Mesendoderm (in vitro differentiated cells): ENCODE measurements around the gene SLC44A1.
A peak's percentile ranks its signal among the peaks of the same experiment; 100 is the strongest.

Experiments used
- DNase-seq: peaks from one replicate; pipeline ENCODE4 v3.0.0; 2013
- H2AK5ac ChIP-seq: 2 replicates; pipeline ENCODE4 v1.6.1; 2013; ENCODE audit warnings: low read length, inconsistent platforms
- H2BK120ac ChIP-seq: 2 replicates; pipeline ENCODE4 v1.6.1; 2013; ENCODE audit warnings: low read depth, mild to moderate bottlenecking, low read length, moderate library complexity, mixed read lengths
- H2BK15ac ChIP-seq: replicated peaks from 2 replicates; pipeline ENCODE4 v1.6.1; 2013; ENCODE audit warnings: low read depth, mild to moderate bottlenecking, moderate library complexity
- H2BK5ac ChIP-seq: 2 replicates; pipeline ENCODE4 v1.6.1; 2013; ENCODE audit warnings: low read length, inconsistent platforms
- H3K18ac ChIP-seq: 2 replicates; pipeline ENCODE4 v1.6.1; 2013; ENCODE audit warnings: mild to moderate bottlenecking, low read length, mixed read lengths
- H3K23ac ChIP-seq: one replicate; pipeline ENCODE4 v1.6.1; 2013; ENCODE audit warnings: low read length
- H3K27ac ChIP-seq: 2 replicates; pipeline ENCODE4 v1.5.1; 2013; ENCODE audit warnings: low read depth, mild to moderate bottlenecking, inconsistent platforms, low read length, moderate library complexity
- H3K27me3 ChIP-seq: 2 replicates; pipeline ENCODE4 v1.6.1; 2013; ENCODE audit warnings: low read length, control low read depth, mild to moderate bottlenecking, inconsistent platforms; ENCODE audit not compliant: insufficient read depth, poor library complexity
- H3K36me3 ChIP-seq: 2 replicates; pipeline ENCODE4 v1.6.1; 2013; ENCODE audit warnings: low read length, inconsistent platforms; ENCODE audit not compliant: control insufficient read depth, insufficient read depth
- H3K4ac ChIP-seq: one replicate; pipeline ENCODE4 v1.6.1; 2013; ENCODE audit warnings: low read depth, mild to moderate bottlenecking, low read length, moderate library complexity
- H3K4me1 ChIP-seq: 2 replicates; pipeline ENCODE4 v1.6.1; 2013; ENCODE audit warnings: low read depth, low read length, inconsistent platforms; ENCODE audit not compliant: control insufficient read depth
- H3K4me2 ChIP-seq: 2 replicates; pipeline ENCODE4 v1.6.1; 2013; ENCODE audit warnings: low read length
- H3K4me3 ChIP-seq: 2 replicates; pipeline ENCODE4 v1.5.1; 2013; ENCODE audit warnings: mild to moderate bottlenecking, low read length
- H3K56ac ChIP-seq: one replicate; pipeline ENCODE4 v1.6.1; 2013; ENCODE audit warnings: low read length
- H3K79me1 ChIP-seq: 2 replicates; pipeline ENCODE4 v1.6.1; 2013; ENCODE audit warnings: low read length, inconsistent platforms
- H3K79me2 ChIP-seq: 2 replicates; pipeline ENCODE4 v1.6.1; 2013; ENCODE audit warnings: mild to moderate bottlenecking, low read length; ENCODE audit not compliant: control insufficient read depth, insufficient read depth
- H3K9ac ChIP-seq: 2 replicates; pipeline ENCODE4 v1.6.1; 2013; ENCODE audit warnings: low read length, inconsistent platforms
- H4K5ac ChIP-seq: one replicate; pipeline ENCODE4 v1.6.1; 2013; ENCODE audit warnings: low read length
- H4K8ac ChIP-seq: one replicate; pipeline ENCODE4 v1.6.1; 2013; ENCODE audit warnings: low read depth, mild to moderate bottlenecking, control low read depth, low read length, moderate library complexity
- WGBS: extraction: QIAGEN DNeasy Blood & Tissue Kit; methylation state at CpG from one replicate; pipeline ENCODE4 v1.1.7; 2013; ENCODE audit warnings: low lambda C conversion rate, missing lambda C conversion rate; ENCODE audit not compliant: insufficient coverage; ENCODE audit errors: extremely low coverage; 5-methylcytosine and 5-hydroxymethylcytosine counted together

SLC44A1 gene

GRCh38 chr9:105311306-105311705 lies 66.9 kb downstream of the SLC44A1 start:
- no peak overlapping the region for H3K9ac ChIP-seq
- no peak overlapping the region for H3K23ac ChIP-seq
- H2AK5ac ChIP-seq: no peak overlapping the region
- DNase-seq: no peak
- no peak overlapping the region for H2BK120ac ChIP-seq
- no peaks in the 10 kb centered on the region for H3K79me1 ChIP-seq
- no peak overlapping the region for H4K8ac ChIP-seq
- H2BK5ac ChIP-seq: no peak overlapping the region
- H3K4me2 ChIP-seq: no peak overlapping the region
- H3K4me3 ChIP-seq: no peak overlapping the region
- WGBS: no CpG with 5 or more reads among the region's 2 CpGs
- no peak overlapping the region for H3K18ac ChIP-seq
- H3K27me3 ChIP-seq: no peaks in the 10 kb centered on the region
- H3K4me1 ChIP-seq: peaks cover 3% of the 10 kb centered on the region
- H3K4ac ChIP-seq: no peak overlapping the region
- no peaks in the 10 kb centered on the region for H3K79me2 ChIP-seq
- H3K36me3 ChIP-seq: no peaks in the 10 kb centered on the region
- H3K56ac ChIP-seq: no peak overlapping the region
- no peak overlapping the region for H4K5ac ChIP-seq
- no peak overlapping the region for H3K27ac ChIP-seq
- H2BK15ac ChIP-seq: no peak overlapping the region

DNA sequence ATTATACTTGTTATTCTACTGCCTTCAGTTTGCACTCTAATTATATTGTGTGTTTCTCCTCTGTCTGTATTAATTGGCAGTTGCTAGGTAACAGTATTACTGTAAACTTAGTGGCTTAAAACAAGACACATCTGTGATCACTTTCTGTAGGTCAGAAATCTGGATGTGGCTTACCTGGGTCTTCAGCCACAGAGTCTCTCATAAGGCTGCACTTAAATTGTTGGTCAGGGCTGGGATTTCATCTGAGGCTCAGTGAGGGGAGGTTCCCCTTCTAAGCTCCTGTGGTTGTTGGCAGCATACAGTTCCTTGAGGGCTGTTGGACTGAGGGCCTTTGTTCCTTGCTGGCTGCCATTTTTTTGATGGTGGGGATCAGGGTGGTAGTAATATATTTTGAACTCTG lies 68.8 kb downstream of the SLC44A1 start:
- no peaks in the 10 kb centered on the region for H3K79me2 ChIP-seq
- no peak overlapping the region for H3K23ac ChIP-seq
- H2BK120ac ChIP-seq: no peak overlapping the region
- H3K9ac ChIP-seq: no peak overlapping the region
- no peak overlapping the region for H3K4me2 ChIP-seq
- peak overlapping the region; percentile 40 for H3K18ac ChIP-seq
- peak overlapping the region; percentile 17 for H3K27ac ChIP-seq
- no peaks in the 10 kb centered on the region for H3K36me3 ChIP-seq
- no peak overlapping the region for H2BK15ac ChIP-seq
- no peak overlapping the region for H2AK5ac ChIP-seq
- peak overlapping the region; percentile 59 for H3K4ac ChIP-seq
- DNase-seq: no peak
- H3K4me1 ChIP-seq: peaks cover 3% of the 10 kb centered on the region
- H4K8ac ChIP-seq: no peak overlapping the region
- H3K4me3 ChIP-seq: no peak overlapping the region
- no peak overlapping the region for H2BK5ac ChIP-seq
- H3K27me3 ChIP-seq: no peaks in the 10 kb centered on the region
- no peaks in the 10 kb centered on the region for H3K79me1 ChIP-seq
- H4K5ac ChIP-seq: no peak overlapping the region
- no peak overlapping the region for H3K56ac ChIP-seq

GRCh38 chr9:105316703-105317102 lies 72.3 kb downstream of the SLC44A1 start:
- no CpG with 5 or more reads among the region's 2 CpGs for WGBS
- H3K18ac ChIP-seq: no peak overlapping the region
- no peaks in the 10 kb centered on the region for H3K79me1 ChIP-seq

GRCh38 chr9:105318729-105319191 lies 74.3 kb downstream of the SLC44A1 start:
- WGBS: no CpG with 5 or more reads among the region's 4 CpGs
- H2BK5ac ChIP-seq: no peak overlapping the region
- H2BK120ac ChIP-seq: no peak overlapping the region
- H3K23ac ChIP-seq: no peak overlapping the region
- H3K4ac ChIP-seq: no peak overlapping the region
- H3K4me1 ChIP-seq: peaks cover 3% of the 10 kb centered on the region
- no peaks in the 10 kb centered on the region for H3K27me3 ChIP-seq
- no peak overlapping the region for H3K18ac ChIP-seq
- H3K27ac ChIP-seq: no peak overlapping the region
- H3K79me2 ChIP-seq: no peaks in the 10 kb centered on the region
- H3K4me3 ChIP-seq: no peak overlapping the region
- H2AK5ac ChIP-seq: no peak overlapping the region
- no peak overlapping the region for H4K8ac ChIP-seq
- no peak overlapping the region for H3K4me2 ChIP-seq
- H3K9ac ChIP-seq: no peak overlapping the region
- no peak for DNase-seq
- H2BK15ac ChIP-seq: no peak overlapping the region
- H3K56ac ChIP-seq: no peak overlapping the region
- no peak overlapping the region for H4K5ac ChIP-seq
- H3K36me3 ChIP-seq: no peaks in the 10 kb centered on the region
- H3K79me1 ChIP-seq: peaks cover 2% of the 10 kb centered on the region

More at GRCh38 chr9:105316703-105317102, 72.3 kb downstream of the SLC44A1 start:
- Histone ChIP-seq H3K27me3 (no peaks in the 10 kb centered on the region), H3K23ac (no peak overlapping the region), H3K56ac (no peak overlapping the region), H4K5ac (no peak overlapping the region), H3K79me2 (no peaks in the 10 kb centered on the region), H2AK5ac (no peak overlapping the region), H3K4me2 (no peak overlapping the region), H4K8ac (no peak overlapping the region), H2BK15ac (no peak overlapping the region), H3K4ac (no peak overlapping the region), H2BK5ac (no peak overlapping the region), H3K4me3 (no peak overlapping the region), H2BK120ac (no peak overlapping the region), H3K36me3 (no peaks in the 10 kb centered on the region), H3K4me1 (peaks cover 3% of the 10 kb centered on the region), H3K9ac (no peak overlapping the region), H3K27ac (no peak overlapping the region)
- no peak for DNase-seq

- no peak overlapping the region for H2BK120ac ChIP-seq
- no peak overlapping the region for H4K5ac ChIP-seq
- H3K36me3 ChIP-seq: no peaks in the 10 kb centered on the region
- H3K4ac ChIP-seq: no peak overlapping the region
- H3K56ac ChIP-seq: no peak overlapping the region
- no peak overlapping the region for H3K18ac ChIP-seq
- no peak overlapping the region for H3K23ac ChIP-seq
- H3K27me3 ChIP-seq: no peaks in the 10 kb centered on the region
- H2BK5ac ChIP-seq: no peak overlapping the region
- H3K27ac ChIP-seq: no peak overlapping the region
- H3K79me2 ChIP-seq: no peaks in the 10 kb centered on the region
- WGBS: no CpG with 5 or more reads among the region's 5 CpGs
- no peak overlapping the region for H3K4me2 ChIP-seq
- H2AK5ac ChIP-seq: no peak overlapping the region
- no peaks in the 10 kb centered on the region for H3K4me1 ChIP-seq
- peaks cover 2% of the 10 kb centered on the region for H3K79me1 ChIP-seq
- no peak overlapping the region for H3K4me3 ChIP-seq
- no peak for DNase-seq
- no peak overlapping the region for H4K8ac ChIP-seq
- no peak overlapping the region for H2BK15ac ChIP-seq
- H3K9ac ChIP-seq: no peak overlapping the region
These were observed 74.9 kb downstream of the SLC44A1 start for GRCh38 chr9:105319202-105319813.

GRCh38 chr9:105320568-105320967 lies 76.1 kb downstream of the SLC44A1 start:
- Histone ChIP-seq H4K5ac (no peak overlapping the region), H2AK5ac (no peak overlapping the region), H3K27me3 (no peaks in the 10 kb centered on the region), H3K56ac (no peak overlapping the region), H3K79me1 (peaks cover 2% of the 10 kb centered on the region), H3K18ac (no peak overlapping the region), H3K36me3 (no peaks in the 10 kb centered on the region), H2BK120ac (no peak overlapping the region), H3K79me2 (no peaks in the 10 kb centered on the region), H2BK5ac (no peak overlapping the region), H3K4me3 (no peak overlapping the region), H3K9ac (no peak overlapping the region), H3K4ac (no peak overlapping the region), H3K23ac (no peak overlapping the region), H3K27ac (no peak overlapping the region), H2BK15ac (no peak overlapping the region), H4K8ac (no peak overlapping the region), H3K4me2 (no peak overlapping the region), H3K4me1 (no peaks in the 10 kb centered on the region)
- no peak for DNase-seq
- WGBS: no CpG with 5 or more reads among the region's 3 CpGs
